Measurements from ENCODE around the gene VPS45.

DNA sequence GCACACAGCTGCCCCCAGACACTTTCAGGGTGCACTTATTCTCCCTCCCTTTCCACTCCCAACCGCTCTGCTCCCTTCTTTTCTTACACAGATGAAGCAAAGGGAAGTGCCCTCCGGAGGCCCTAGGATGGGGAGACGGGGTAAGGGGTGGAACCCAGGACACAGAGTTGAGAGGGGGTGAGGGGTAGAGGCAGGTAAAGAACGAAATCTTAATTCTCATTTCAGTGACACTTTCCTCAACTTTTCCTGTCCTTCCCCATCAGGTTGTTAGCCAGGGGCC, 94.9 kb downstream of the VPS45 start:
- TF ChIP-seq, protein P1, sequence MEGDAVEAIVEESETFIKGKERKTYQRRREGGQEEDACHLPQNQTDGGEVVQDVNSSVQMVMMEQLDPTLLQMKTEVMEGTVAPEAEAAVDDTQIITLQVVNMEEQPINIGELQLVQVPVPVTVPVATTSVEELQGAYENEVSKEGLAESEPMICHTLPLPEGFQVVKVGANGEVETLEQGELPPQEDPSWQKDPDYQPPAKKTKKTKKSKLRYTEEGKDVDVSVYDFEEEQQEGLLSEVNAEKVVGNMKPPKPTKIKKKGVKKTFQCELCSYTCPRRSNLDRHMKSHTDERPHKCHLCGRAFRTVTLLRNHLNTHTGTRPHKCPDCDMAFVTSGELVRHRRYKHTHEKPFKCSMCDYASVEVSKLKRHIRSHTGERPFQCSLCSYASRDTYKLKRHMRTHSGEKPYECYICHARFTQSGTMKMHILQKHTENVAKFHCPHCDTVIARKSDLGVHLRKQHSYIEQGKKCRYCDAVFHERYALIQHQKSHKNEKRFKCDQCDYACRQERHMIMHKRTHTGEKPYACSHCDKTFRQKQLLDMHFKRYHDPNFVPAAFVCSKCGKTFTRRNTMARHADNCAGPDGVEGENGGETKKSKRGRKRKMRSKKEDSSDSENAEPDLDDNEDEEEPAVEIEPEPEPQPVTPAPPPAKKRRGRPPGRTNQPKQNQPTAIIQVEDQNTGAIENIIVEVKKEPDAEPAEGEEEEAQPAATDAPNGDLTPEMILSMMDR (optimal IDR thresholded peaks at IDR 0.05 in 1 of 3, IDR thresholded peaks at IDR 0.05 in 1 of 3, conservative IDR thresholded peaks at IDR 0.05 in 1 of 3; ENCODE audit: extremely low read depth in 1 of 3, insufficient read depth in 2 of 3, low read length in 3 of 3), result no peak
- TF ChIP-seq EZH2 (IDR thresholded peaks at IDR 0.05; ENCODE audit: low read length), result no peak
